Measurements from ENCODE around the gene MYCN. TPM values are rescaled to one million over a fixed set of nuclear protein-coding genes. Genes with fewer than 3 reads are reported as not detected.

Gene MYCN
- total and polyA plus RNA-seq, 2 experiments from 2014 or later, result 8.9 to 16.7 TPM

- H3K9me2 ChIP-seq (replicated peaks; ENCODE audit: insufficient read depth), result no peaks in the 10 kb centered on the region
- H3K9me3 ChIP-seq (ENCODE audit: low read depth), result no peaks in the 10 kb centered on the region
- no peaks in the 10 kb centered on the region for H3K36me3 ChIP-seq (replicated peaks; ENCODE audit: insufficient read depth, low read depth)
- no peaks in the 10 kb centered on the region for H3K27me3 ChIP-seq
- no peaks in the 10 kb centered on the region for H4K20me1 ChIP-seq (ENCODE audit: insufficient read depth, poor library complexity, severe bottlenecking)
- H2AFZ ChIP-seq, result no peak overlapping the region
- no peak for TF ChIP-seq EZH2phosphoT487 (IDR thresholded peaks at IDR 0.05; ENCODE audit: low read depth, severe bottlenecking, unreplicated experiment)
- no peak for TF ChIP-seq CTCF (IDR thresholded peaks at IDR 0.05; ENCODE audit: poor library complexity)
- no peak for TF ChIP-seq EZH2 (IDR thresholded peaks at IDR 0.05; ENCODE audit: borderline replicate concordance)
- no peak for DNase-seq (ENCODE audit: low spot score)
- no peaks in the 10 kb centered on the region for H3K4me1 ChIP-seq (ENCODE audit: insufficient read depth)
- H3K4me2 ChIP-seq, result no peak overlapping the region
- no peaks in the 10 kb centered on the region for H3K79me2 ChIP-seq
- H3K4me3 ChIP-seq, result no peak overlapping the region
- H3K27ac ChIP-seq, result no peak overlapping the region
- WGBS (ENCODE audit: low lambda C conversion rate, missing lambda C conversion rate), result 91% methylated on average over 5 of the region's 5 CpGs
These were observed 35.3 kb downstream of the MYCN start for GRCh38 chr2:15975676-15976075.

GRCh38 chr2:15976354-15976753, 36.0 kb downstream of the MYCN start:
- 58% methylated on average over 7 of the region's 7 CpGs for WGBS (ENCODE audit: low lambda C conversion rate, missing lambda C conversion rate)
- Histone ChIP-seq H3K79me2 (no peaks in the 10 kb centered on the region), H3K4me1 (ENCODE audit: insufficient read depth) (no peaks in the 10 kb centered on the region), H3K4me2 (no peak overlapping the region), H3K27ac (no peak overlapping the region), H3K4me3 (no peak overlapping the region), H3K27me3 (no peaks in the 10 kb centered on the region), H2AFZ (no peak overlapping the region), H3K9me2 (replicated peaks; ENCODE audit: insufficient read depth) (no peaks in the 10 kb centered on the region), H3K36me3 (replicated peaks; ENCODE audit: insufficient read depth, low read depth) (no peaks in the 10 kb centered on the region), H4K20me1 (ENCODE audit: insufficient read depth, poor library complexity, severe bottlenecking) (no peaks in the 10 kb centered on the region), H3K9me3 (ENCODE audit: low read depth) (no peaks in the 10 kb centered on the region)
- no peak for DNase-seq (ENCODE audit: low spot score)
- TF ChIP-seq EZH2 (IDR thresholded peaks at IDR 0.05; ENCODE audit: borderline replicate concordance) (no peak), EZH2phosphoT487 (IDR thresholded peaks at IDR 0.05; ENCODE audit: low read depth, severe bottlenecking, unreplicated experiment) (no peak), CTCF (IDR thresholded peaks at IDR 0.05; ENCODE audit: poor library complexity) (no peak)

GRCh38 chr2:15979051-15979758, 38.9 kb downstream of the MYCN start:
- Histone ChIP-seq H3K4me3 (no peak overlapping the region), H3K79me2 (no peaks in the 10 kb centered on the region), H3K27ac (no peak overlapping the region), H3K4me2 (no peak overlapping the region), H3K36me3 (replicated peaks; ENCODE audit: insufficient read depth, low read depth) (no peaks in the 10 kb centered on the region), H2AFZ (no peak overlapping the region), H3K4me1 (ENCODE audit: insufficient read depth) (no peaks in the 10 kb centered on the region), H3K9me2 (replicated peaks; ENCODE audit: insufficient read depth) (no peaks in the 10 kb centered on the region), H3K9me3 (ENCODE audit: low read depth) (no peaks in the 10 kb centered on the region), H3K27me3 (no peaks in the 10 kb centered on the region), H4K20me1 (ENCODE audit: insufficient read depth, poor library complexity, severe bottlenecking) (no peaks in the 10 kb centered on the region)
- no peak for TF ChIP-seq EZH2 (IDR thresholded peaks at IDR 0.05; ENCODE audit: borderline replicate concordance)
- TF ChIP-seq CTCF (IDR thresholded peaks at IDR 0.05; ENCODE audit: poor library complexity), result no peak
- no peak for TF ChIP-seq EZH2phosphoT487 (IDR thresholded peaks at IDR 0.05; ENCODE audit: low read depth, severe bottlenecking, unreplicated experiment)
- 86% methylated on average over 9 of the region's 9 CpGs for WGBS (ENCODE audit: low lambda C conversion rate, missing lambda C conversion rate)
- DNase-seq (ENCODE audit: low spot score), result no peak
